Measurements from ENCODE around the gene SSTR4. TPM values are rescaled to one million over a fixed set of nuclear protein-coding genes. Genes with fewer than 3 reads are reported as not detected.

Gene SSTR4
- total RNA-seq, 1 experiment from 2014 or later: not detected

GRCh38 chr20:23047001-23047737 is 12.1 kb downstream of the SSTR4 start:
- no peak overlapping the region for H2AFZ ChIP-seq (ENCODE audit: low read depth, low read length, poor library complexity, severe bottlenecking)
- H3K79me2 ChIP-seq (ENCODE audit: insufficient read depth, low read length): no peaks in the 10 kb centered on the region
- ChIA-PET RAD21 (ENCODE audit: low non-redundant PET in 1 of 2, low total read pairs in 2 of 2, uncharacterized antibody in 2 of 2, unreplicated experiment in 2 of 2) (no interaction called here), POLR2A (no interaction called here), CTCF (no interaction called here)
- no TSS peak for BruUV-seq (replicated peaks)
- peaks cover 10% of the 10 kb centered on the region for H3K27me3 ChIP-seq (ENCODE audit: insufficient read depth, low read length)
- no peaks in the 10 kb centered on the region for H3K9me3 ChIP-seq (ENCODE audit: control insufficient read depth in 1 of 2, insufficient read depth in 1 of 2, low read depth in 1 of 2, low read length in 2 of 2)
- H3K4me3 ChIP-seq (replicated peaks in 1 of 2; ENCODE audit: low read depth in 1 of 2, low read length in 2 of 2): no peak overlapping the region
- H4K20me1 ChIP-seq (ENCODE audit: insufficient read depth): no peaks in the 10 kb centered on the region
- peaks cover 3 to 31% of the 10 kb centered on the region in 2 experiments; a peak in 3 of 4 replicates for H3K4me1 ChIP-seq (ENCODE audit: control insufficient read depth in 1 of 2, insufficient read depth in 2 of 2, low read length in 2 of 2)
- no peaks in the 10 kb centered on the region for H3K9me2 ChIP-seq (ENCODE audit: insufficient read depth)
- ATAC-seq (no peak), DNase-seq (ENCODE audit: low read depth, low spot score) (no peak)
- intact Hi-C loops (cut with micrococcal nuclease): no loop called here
- no peaks in the 10 kb centered on the region for H3K36me3 ChIP-seq (ENCODE audit: control insufficient read depth in 1 of 2, insufficient read depth in 2 of 2, low read length in 2 of 2)
- no peak overlapping the region for H3K9ac ChIP-seq (ENCODE audit: low read length)
- H3K4me2 ChIP-seq (ENCODE audit: low read length): no peak overlapping the region
- no peak for TF ChIP-seq TCF7L2 (IDR thresholded peaks at IDR 0.05; ENCODE audit: borderline replicate concordance, extremely low read depth, insufficient read depth, insufficient read length)
- TF ChIP-seq JUND (IDR thresholded peaks at IDR 0.05): no peak
- TF ChIP-seq FOSL1 (IDR thresholded peaks at IDR 0.05; ENCODE audit: low read depth): no peak
- no peak for TF ChIP-seq POLR2A (IDR thresholded peaks at IDR 0.05; ENCODE audit: borderline replicate concordance, extremely low read depth, insufficient read depth, insufficient read length)
- TF ChIP-seq EGR1 (IDR thresholded peaks at IDR 0.05; ENCODE audit: low read depth): no peak
- TF ChIP-seq, protein P1, sequence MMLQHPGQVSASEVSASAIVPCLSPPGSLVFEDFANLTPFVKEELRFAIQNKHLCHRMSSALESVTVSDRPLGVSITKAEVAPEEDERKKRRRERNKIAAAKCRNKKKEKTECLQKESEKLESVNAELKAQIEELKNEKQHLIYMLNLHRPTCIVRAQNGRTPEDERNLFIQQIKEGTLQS (IDR thresholded peaks at IDR 0.05): no peak
- no peak for TF ChIP-seq ZBTB33 (IDR thresholded peaks at IDR 0.05; ENCODE audit: extremely low read depth, insufficient replicate concordance, low read length)
- no peak for TF ChIP-seq ELF1 (IDR thresholded peaks at IDR 0.05; ENCODE audit: borderline replicate concordance, low read depth)
- no peak for TF ChIP-seq CBX3 (IDR thresholded peaks at IDR 0.05; ENCODE audit: low read depth)
- no peak for TF ChIP-seq ZFX (IDR thresholded peaks at IDR 0.05)
- TF ChIP-seq EZH2 (IDR thresholded peaks at IDR 0.05): no peak
- TF ChIP-seq MAX (IDR thresholded peaks at IDR 0.05): no peak
- TF ChIP-seq CEBPB (IDR thresholded peaks at IDR 0.05; ENCODE audit: low read depth): no peak
- TF ChIP-seq, protein P2, sequence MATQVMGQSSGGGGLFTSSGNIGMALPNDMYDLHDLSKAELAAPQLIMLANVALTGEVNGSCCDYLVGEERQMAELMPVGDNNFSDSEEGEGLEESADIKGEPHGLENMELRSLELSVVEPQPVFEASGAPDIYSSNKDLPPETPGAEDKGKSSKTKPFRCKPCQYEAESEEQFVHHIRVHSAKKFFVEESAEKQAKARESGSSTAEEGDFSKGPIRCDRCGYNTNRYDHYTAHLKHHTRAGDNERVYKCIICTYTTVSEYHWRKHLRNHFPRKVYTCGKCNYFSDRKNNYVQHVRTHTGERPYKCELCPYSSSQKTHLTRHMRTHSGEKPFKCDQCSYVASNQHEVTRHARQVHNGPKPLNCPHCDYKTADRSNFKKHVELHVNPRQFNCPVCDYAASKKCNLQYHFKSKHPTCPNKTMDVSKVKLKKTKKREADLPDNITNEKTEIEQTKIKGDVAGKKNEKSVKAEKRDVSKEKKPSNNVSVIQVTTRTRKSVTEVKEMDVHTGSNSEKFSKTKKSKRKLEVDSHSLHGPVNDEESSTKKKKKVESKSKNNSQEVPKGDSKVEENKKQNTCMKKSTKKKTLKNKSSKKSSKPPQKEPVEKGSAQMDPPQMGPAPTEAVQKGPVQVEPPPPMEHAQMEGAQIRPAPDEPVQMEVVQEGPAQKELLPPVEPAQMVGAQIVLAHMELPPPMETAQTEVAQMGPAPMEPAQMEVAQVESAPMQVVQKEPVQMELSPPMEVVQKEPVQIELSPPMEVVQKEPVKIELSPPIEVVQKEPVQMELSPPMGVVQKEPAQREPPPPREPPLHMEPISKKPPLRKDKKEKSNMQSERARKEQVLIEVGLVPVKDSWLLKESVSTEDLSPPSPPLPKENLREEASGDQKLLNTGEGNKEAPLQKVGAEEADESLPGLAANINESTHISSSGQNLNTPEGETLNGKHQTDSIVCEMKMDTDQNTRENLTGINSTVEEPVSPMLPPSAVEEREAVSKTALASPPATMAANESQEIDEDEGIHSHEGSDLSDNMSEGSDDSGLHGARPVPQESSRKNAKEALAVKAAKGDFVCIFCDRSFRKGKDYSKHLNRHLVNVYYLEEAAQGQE (IDR thresholded peaks at IDR 0.05; ENCODE audit: low read depth): no peak
- TF ChIP-seq SRF (IDR thresholded peaks at IDR 0.05; ENCODE audit: low read depth): no peak
- no peak for TF ChIP-seq RAD21 (IDR thresholded peaks at IDR 0.05; ENCODE audit: low read depth)
- no peak overlapping the region for H3K27ac ChIP-seq (ENCODE audit: low read depth, low read length)

Measured in HCT116 (cell line).